GM21529 (cell line): ENCODE measurements around the gene FOXO1.

Source experiments
- ATAC-seq: cut with Tn5 transposase; IDR thresholded peaks from one replicate; pipeline ENCODE4 v1.9.1; 2021; ENCODE audit not compliant: unreplicated experiment

The FOXO1 gene

GRCh38 chr13:40582531-40582930 lies 83.9 kb downstream of the FOXO1 start:
- ATAC-seq: no peak

- no peak for ATAC-seq
Observed at GRCh38 chr13:40581277-40581579, 85.2 kb downstream of the FOXO1 start.

GRCh38 chr13:40580566-40581276 lies 85.7 kb downstream of the FOXO1 start:
- no peak for ATAC-seq

- ATAC-seq: no peak
Observed at GRCh38 chr13:40579535-40579934, 86.9 kb downstream of the FOXO1 start.

GRCh38 chr13:40578055-40578454 lies 88.4 kb downstream of the FOXO1 start:
- no peak for ATAC-seq

GRCh38 chr13:40576369-40576768 lies 90.1 kb downstream of the FOXO1 start:
- no peak for ATAC-seq

- no peak for ATAC-seq
Observed at GRCh38 chr13:40572961-40573360, 93.5 kb downstream of the FOXO1 start.

GRCh38 chr13:40571338-40571963 lies 95.0 kb downstream of the FOXO1 start:
- ATAC-seq: no peak

- ATAC-seq: no peak
Observed at GRCh38 chr13:40570930-40571329, 95.5 kb downstream of the FOXO1 start.

GRCh38 chr13:40569024-40569350 lies 97.5 kb downstream of the FOXO1 start:
- ATAC-seq: no peak

- no peak for ATAC-seq
Observed at GRCh38 chr13:40568246-40569023, 98.0 kb downstream of the FOXO1 start.

- no peak for ATAC-seq
Observed at GRCh38 chr13:40566811-40567210, 99.6 kb downstream of the FOXO1 start.

- ATAC-seq: no peak
Observed at GRCh38 chr13:40565282-40566148, 100.9 kb downstream of the FOXO1 start.

GRCh38 chr13:40564342-40565001 lies 102.0 kb downstream of the FOXO1 start:
- ATAC-seq: no peak

GRCh38 chr13:40563350-40564125 lies 102.9 kb downstream of the FOXO1 start:
- ATAC-seq: no peak

GRCh38 chr13:40562975-40563349 lies 103.5 kb downstream of the FOXO1 start:
- ATAC-seq: no peak

GRCh38 chr13:40559915-40560314 lies 106.5 kb downstream of the FOXO1 start:
- ATAC-seq: no peak

- no peak for ATAC-seq
Observed at GRCh38 chr13:40558656-40559055, 107.8 kb downstream of the FOXO1 start.

- no peak for ATAC-seq
Observed at GRCh38 chr13:40556453-40556852, 110.0 kb downstream of the FOXO1 start.

- ATAC-seq: no peak
Observed at GRCh38 chr13:40553356-40553755, 113.1 kb downstream of the FOXO1 start.
